PC-3 (cell line): ENCODE results near the gene PPP2R1B. TPM values are rescaled to one million over a fixed set of nuclear protein-coding genes. Genes with fewer than 3 reads are reported as not detected.

Source experiments
- ATAC-seq: fragments of 200-7000 bp; cut with Tn5 transposase; 2 replicates; pipeline ENCODE4 v1.9.1; 2020; ENCODE audit warnings: mild to moderate bottlenecking, moderate library complexity
- BruUV-seq: library from RNA; stranded (reverse); fragments of 400-500 nt; replicated peaks from 2 replicates; lab custom pipeline; 2021; lab: Mats Ljungman, UMichigan
- CTCF ChIA-PET: fragments of 300-600 bp; sonication (Branson Sonifier 250); formaldehyde crosslinking; loops from one replicate; lab custom pipeline; 2022; ENCODE audit warnings: antibody characterized with exemption; lab: Charles Lee
- POLR2A ChIA-PET: fragments of 300-600 bp; sonication (Branson Sonifier 250); formaldehyde crosslinking; loops from one replicate; lab custom pipeline; 2022; ENCODE audit warnings: antibody characterized with exemption; ENCODE audit not compliant: unreplicated experiment; lab: Charles Lee
- DNase-seq: peaks from one replicate; pipeline ENCODE4 v3.0.0-alpha.2; 2015
- H2AFZ ChIP-seq: fragments of 300-600 bp; sonication (generic); 2 replicates; pipeline ENCODE4 v1.6.0; 2016; ENCODE audit warnings: antibody characterized with exemption, low read length
- H3F3A ChIP-seq: fragments of 300-600 bp; sonication (generic); one replicate; pipeline ENCODE4 v1.6.0; 2017; ENCODE audit warnings: antibody characterized with exemption, low read length, control low read depth, mild to moderate bottlenecking; ENCODE audit not compliant: unreplicated experiment
- H3K27ac ChIP-seq: fragments of 300-600 bp; sonication (generic); 2 replicates; pipeline ENCODE4 v1.5.1; 2016; ENCODE audit warnings: mild to moderate bottlenecking, low read length
- H3K27me3 ChIP-seq: fragments of 300-600 bp; sonication (generic); 2 replicates; pipeline ENCODE4 v1.6.1; 2016; ENCODE audit warnings: low read length, mixed read lengths
- H3K36me3 ChIP-seq: fragments of 300-600 bp; sonication (generic); 2 replicates; pipeline ENCODE4 v1.6.1; 2016; ENCODE audit warnings: low read depth, mixed run types, low read length, mixed read lengths
- H3K4me1 ChIP-seq: fragments of 300-600 bp; sonication (generic); 2 replicates; pipeline ENCODE4 v1.5.1; 2016; ENCODE audit warnings: low read length; ENCODE audit not compliant: insufficient read depth
- H3K4me2 ChIP-seq: fragments of 300-600 bp; sonication (generic); 2 replicates; pipeline ENCODE4 v1.6.0; 2016; ENCODE audit warnings: low read length
- H3K4me3 ChIP-seq: fragments of 300-600 bp; sonication (generic); 2 replicates; pipeline ENCODE4 v1.5.1; 2016; ENCODE audit warnings: mild to moderate bottlenecking, low read length, mixed read lengths
- H3K79me2 ChIP-seq: fragments of 300-600 bp; sonication (generic); 2 replicates; pipeline ENCODE4 v1.6.1; 2017; ENCODE audit warnings: low read length, mixed read lengths
- H3K9ac ChIP-seq: fragments of 300-600 bp; sonication (generic); 2 replicates; pipeline ENCODE4 v1.6.0; 2016; ENCODE audit warnings: mild to moderate bottlenecking, low read length
- H3K9me2 ChIP-seq: fragments of 300-600 bp; sonication (generic); replicated peaks from 2 replicates; pipeline ENCODE4 v1.6.1; 2016; ENCODE audit warnings: mixed run types, low read length, mixed read lengths
- H3K9me3 ChIP-seq: fragments of 300-600 bp; sonication (generic); 2 replicates; pipeline ENCODE4 v1.6.1; 2016; ENCODE audit warnings: low read length, mixed read lengths
- H4K20me1 ChIP-seq: fragments of 300-600 bp; sonication (generic); 2 replicates; pipeline ENCODE4 v1.6.1; 2016; ENCODE audit warnings: low read length, mixed read lengths
- CTCF ChIP-seq: fragments of 300-600 bp; sonication (generic); conservative IDR thresholded peaks from 2 replicates; pipeline ENCODE4 v1.5.1; 2017; ENCODE audit warnings: antibody characterized with exemption, low read depth, mild to moderate bottlenecking, low read length
- EZH2 ChIP-seq: fragments of 300-600 bp; sonication (generic); IDR thresholded peaks from one replicate; pipeline ENCODE4 v1.6.1; 2017; ENCODE audit warnings: antibody characterized with exemption, mild to moderate bottlenecking, low read length; ENCODE audit not compliant: unreplicated experiment
- EZH2phosphoT487 ChIP-seq: fragments of 300-600 bp; sonication (generic); IDR thresholded peaks from 2 replicates; pipeline ENCODE4 v1.6.1; 2018; ENCODE audit warnings: mild to moderate bottlenecking, antibody characterized with exemption, low read length, borderline replicate concordance
- intact Hi-C: fragments of 100-400 bp; cut with micrococcal nuclease; formaldehyde crosslinking; loops from 2 replicates; pipeline ENCODE4 v1.9.0; 2023
- total RNA-seq: library from RNA; depleted of rRNA; stranded (reverse); fragments of >200 nt; gene quantifications from 2 replicates; pipeline ENCODE4 v1.2.3, GENCODE V29; 2014

PPP2R1B gene
- total RNA-seq, 1 experiment from 2014 or later, result 41.5 TPM

- intact Hi-C loops, result no loop called here
- Histone ChIP-seq H3K9me3 (no peaks in the 10 kb centered on the region), H3K36me3 (peaks cover 54% of the 10 kb centered on the region), H3K9me2 (no peaks in the 10 kb centered on the region), H2AFZ (no peak overlapping the region), H4K20me1 (0 out of 2 replicates have a peak, but pooled peaks cover under 1% of the 10 kb centered on the region), H3K27ac (no peak overlapping the region), H3F3A (no peaks in the 10 kb centered on the region), H3K79me2 (peaks cover 30% of the 10 kb centered on the region), H3K27me3 (no peaks in the 10 kb centered on the region), H3K4me3 (no peak overlapping the region), H3K9ac (no peak overlapping the region), H3K4me2 (no peak overlapping the region), H3K4me1 (peaks cover 10% of the 10 kb centered on the region)
- CTCF ChIA-PET, result no interaction called here
- POLR2A ChIA-PET, result no interaction called here
- no peak for DNase-seq
- no peak for ATAC-seq
- BruUV-seq, result no TSS peak
- TF ChIP-seq CTCF, result no peak
- TF ChIP-seq EZH2phosphoT487, result no peak
- TF ChIP-seq EZH2, result no peak
Observed at GRCh38 chr11:111759778-111760407, 6.3 kb downstream of the PPP2R1B start.

GRCh38 chr11:111759376-111759775 lies 6.8 kb downstream of the PPP2R1B start:
- ATAC-seq (no peak), DNase-seq (no peak)
- H3K4me3 ChIP-seq, result no peak overlapping the region
- H3K36me3 ChIP-seq, result peaks cover 59% of the 10 kb centered on the region
- CTCF ChIA-PET, result no interaction called here
- H4K20me1 ChIP-seq, result no peaks in the 10 kb centered on the region
- no peak overlapping the region for H3K27ac ChIP-seq
- no peaks in the 10 kb centered on the region for H3K9me3 ChIP-seq
- H3K79me2 ChIP-seq, result peaks cover 24% of the 10 kb centered on the region
- TF ChIP-seq EZH2phosphoT487 (no peak), CTCF (no peak), EZH2 (no peak)
- BruUV-seq, result no TSS peak
- no peaks in the 10 kb centered on the region for H3K9me2 ChIP-seq
- intact Hi-C loops, result no loop called here
- no peak overlapping the region for H3K9ac ChIP-seq
- H2AFZ ChIP-seq, result no peak overlapping the region
- H3F3A ChIP-seq, result no peaks in the 10 kb centered on the region
- no peak overlapping the region for H3K4me2 ChIP-seq
- POLR2A ChIA-PET, result no interaction called here
- H3K27me3 ChIP-seq, result no peaks in the 10 kb centered on the region
- H3K4me1 ChIP-seq, result peaks cover 6% of the 10 kb centered on the region

DNA sequence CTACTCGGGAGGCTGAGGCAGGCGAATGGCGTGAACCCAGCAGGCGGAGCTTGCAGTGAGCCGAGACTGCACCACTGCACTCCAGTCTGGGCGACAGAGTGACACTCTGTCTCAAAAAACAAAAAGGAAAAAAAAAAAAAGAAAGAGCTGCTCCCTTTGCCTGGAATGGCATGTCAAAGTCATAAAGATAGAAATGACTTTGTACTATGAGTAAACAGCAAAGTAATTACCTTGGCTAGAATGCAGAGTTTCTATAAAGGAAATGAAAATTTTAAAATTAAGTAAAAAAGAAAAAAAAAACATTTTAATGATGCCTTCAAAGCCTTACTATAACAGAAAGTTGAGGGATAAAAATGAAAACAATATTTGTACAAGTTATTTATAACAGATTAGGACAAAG lies 10.1 kb downstream of the PPP2R1B start:
- peaks cover 55% of the 10 kb centered on the region for H3K36me3 ChIP-seq
- CTCF ChIA-PET, result no interaction called here
- intact Hi-C loops, result no loop called here

More for the DNA sequence above, 10.1 kb downstream of the PPP2R1B start:
- no peak overlapping the region for H3K9ac ChIP-seq
- H3K4me1 ChIP-seq, result no peaks in the 10 kb centered on the region
- DNase-seq, result no peak
- no peak overlapping the region for H3K4me2 ChIP-seq
- H3K4me3 ChIP-seq, result no peak overlapping the region
- no peaks in the 10 kb centered on the region for H3K27me3 ChIP-seq
- H3K9me2 ChIP-seq, result no peaks in the 10 kb centered on the region
- H3K27ac ChIP-seq, result no peak overlapping the region
- TF ChIP-seq EZH2phosphoT487 (no peak), CTCF (no peak), EZH2 (no peak)
- no peaks in the 10 kb centered on the region for H3F3A ChIP-seq
- no peak overlapping the region for H2AFZ ChIP-seq
- 0 out of 2 replicates have a peak, but pooled peaks cover under 1% of the 10 kb centered on the region for H3K79me2 ChIP-seq
- POLR2A ChIA-PET, result no interaction called here
- H3K9me3 ChIP-seq, result no peaks in the 10 kb centered on the region
- ATAC-seq, result no peak
- BruUV-seq, result no TSS peak
- H4K20me1 ChIP-seq, result no peaks in the 10 kb centered on the region
